Measurements from ENCODE around the gene PFKL. TPM values are rescaled to one million over a fixed set of nuclear protein-coding genes. Genes with fewer than 3 reads are reported as not detected.
A peak's percentile ranks its signal among the peaks of the same experiment; 100 is the strongest.
"Not testable (repeated sequence)": the region's sequence is repeated elsewhere in the genome, so short reads cannot be mapped to it uniquely, and the experiment has no call there.

Gene PFKL
- total RNA-seq, 1 donor from 2014 or later = 42.7 TPM

- intact Hi-C loops (cut with DNase I) = no loop called here
- DNase-seq (no peak), ATAC-seq (ENCODE audit: poor library complexity) (no peak)
Observed at GRCh38 chr21:44332383-44332782, 32.5 kb downstream of the PFKL start.

- intact Hi-C loops (cut with DNase I) = no loop called here
- ATAC-seq (ENCODE audit: poor library complexity) (no peak), DNase-seq (no peak)
Observed at GRCh38 chr21:44332965-44333364, 33.1 kb downstream of the PFKL start.

GRCh38 chr21:44333509-44334328 is 33.9 kb downstream of the PFKL start:
- intact Hi-C loops (cut with DNase I) = no loop called here
- DNase-seq (no peak), ATAC-seq (ENCODE audit: poor library complexity) (no peak)

GRCh38 chr21:44334329-44335030 is 34.6 kb downstream of the PFKL start:
- DNase-seq (no peak), ATAC-seq (ENCODE audit: poor library complexity) (no peak)
- intact Hi-C loops (cut with DNase I) = no loop called here

- DNase-seq (no peak), ATAC-seq (ENCODE audit: poor library complexity) (no peak)
- intact Hi-C loops (cut with DNase I) = no loop called here
Observed at GRCh38 chr21:44335266-44336059, 35.6 kb downstream of the PFKL start.

GRCh38 chr21:44337449-44337848 is 37.6 kb downstream of the PFKL start:
- intact Hi-C loops (cut with DNase I) = no loop called here
- no peak for DNase-seq
- ATAC-seq (ENCODE audit: poor library complexity) = no peak

GRCh38 chr21:44337941-44338895 is 38.4 kb downstream of the PFKL start:
- intact Hi-C loops (cut with DNase I) = no loop called here
- DNase-seq (peak; percentile 72), ATAC-seq (ENCODE audit: poor library complexity) (peak; percentile 46)

GRCh38 chr21:44338971-44339910 is 39.4 kb downstream of the PFKL start, which contains the start of gene CFAP410:
TSS of gene CFAP410 (minus strand) at chr21:44339390. CDS start at chr21:44339194, 196 bp downstream.
- peak; percentile 96 for DNase-seq
- ATAC-seq (ENCODE audit: poor library complexity) = peak; percentile 95
- intact Hi-C loops (cut with DNase I) = no loop called here

- DNase-seq = peak; percentile 9
- intact Hi-C loops (cut with DNase I); ATAC-seq (ENCODE audit: poor library complexity): not testable (repeated sequence)
Observed at GRCh38 chr21:44341726-44342458, 42.0 kb downstream of the PFKL start.

GRCh38 chr21:44342981-44343380 is 43.1 kb downstream of the PFKL start:
- intact Hi-C loops (cut with DNase I); ATAC-seq (ENCODE audit: poor library complexity); DNase-seq: not testable (repeated sequence)

GRCh38 chr21:44344541-44345183 is 44.8 kb downstream of the PFKL start:
- no peak for DNase-seq
- intact Hi-C loops (cut with DNase I) = no loop called here
- ATAC-seq (ENCODE audit: poor library complexity) = no peak

GRCh38 chr21:44345495-44345894 is 45.6 kb downstream of the PFKL start:
- DNase-seq (no peak), ATAC-seq (ENCODE audit: poor library complexity) (no peak)
- intact Hi-C loops (cut with DNase I) = no loop called here

GRCh38 chr21:44347911-44348451 is 48.1 kb downstream of the PFKL start:
- intact Hi-C loops (cut with DNase I) = no loop called here
- DNase-seq (no peak), ATAC-seq (ENCODE audit: poor library complexity) (no peak)

- no peak for ATAC-seq (ENCODE audit: poor library complexity)
- intact Hi-C loops (cut with DNase I) = no loop called here
- DNase-seq = no peak
Observed at GRCh38 chr21:44348861-44349260, 49.0 kb downstream of the PFKL start.

- ATAC-seq (ENCODE audit: poor library complexity) (no peak), DNase-seq (no peak)
- intact Hi-C loops (cut with DNase I) = no loop called here
Observed at GRCh38 chr21:44349416-44349846, 49.6 kb downstream of the PFKL start.

Measured in Right ventricle myocardium superior (tissue), 1 donor.